Panc1 (cell line): ENCODE measurements around the gene IL1R1. TPM values are rescaled to one million over a fixed set of nuclear protein-coding genes. Genes with fewer than 3 reads are reported as not detected.

ENCODE experiments used
- ATAC-seq: fragments of 200-7000 bp; cut with Tn5 transposase; 2 replicates; pipeline ENCODE4 v1.9.1; 2020; ENCODE audit warnings: mild to moderate bottlenecking, moderate library complexity
- BruUV-seq: library from RNA; stranded (reverse); fragments of 400-500 nt; replicated peaks from 2 replicates; lab custom pipeline; 2021; lab: Mats Ljungman, UMichigan
- CTCF ChIA-PET: fragments of 300-600 bp; sonication (Branson Sonifier 250); formaldehyde crosslinking; loops from one replicate; lab custom pipeline; 2022; ENCODE audit warnings: antibody characterized with exemption; lab: Charles Lee
- POLR2A ChIA-PET: fragments of 300-600 bp; sonication (Branson Sonifier 250); formaldehyde crosslinking; loops from one replicate; lab custom pipeline; 2022; ENCODE audit warnings: antibody characterized with exemption; lab: Charles Lee
- DNase-seq: peaks from one replicate; pipeline ENCODE4 v3.0.0-alpha.2; 2010; ENCODE audit warnings: low read depth, low spot score
- H3K27ac ChIP-seq: 2 replicates; pipeline ENCODE4 v1.5.1; 2011; ENCODE audit warnings: mild to moderate bottlenecking, low read length, inconsistent platforms
- H3K27me3 ChIP-seq: fragments of 200-500 bp; sonication (Bioruptor generic); 2 replicates; pipeline ENCODE4 v1.6.0; 2014; ENCODE audit warnings: low read length, inconsistent platforms; ENCODE audit not compliant: control insufficient read depth, insufficient read depth
- H3K36me3 ChIP-seq: fragments of 200-500 bp; sonication (Bioruptor generic); 2 replicates; pipeline ENCODE4 v1.5.1; 2014; ENCODE audit warnings: inconsistent platforms, mild to moderate bottlenecking, low read length, moderate library complexity; ENCODE audit not compliant: control insufficient read depth, insufficient read depth
- H3K4me1 ChIP-seq: 2 replicates; pipeline ENCODE4 v1.5.1; 2011; ENCODE audit warnings: inconsistent platforms, mild to moderate bottlenecking, low read length, moderate library complexity; ENCODE audit not compliant: control insufficient read depth, insufficient read depth
- H3K4me3 ChIP-seq, 2 experiments: 2 replicates each; pipeline ENCODE4 v1.5.1; 2011 to 2012; ENCODE audit warnings: low read depth in 2 of 2, low read length in 2 of 2, mild to moderate bottlenecking in 2 of 2, inconsistent platforms in 1 of 2, moderate library complexity in 1 of 2
- H3K9me3 ChIP-seq: fragments of 200-500 bp; sonication (Bioruptor generic); 2 replicates; pipeline ENCODE4 v1.5.1; 2014; ENCODE audit warnings: low read depth, mild to moderate bottlenecking, inconsistent platforms, low read length, moderate library complexity; ENCODE audit not compliant: control insufficient read depth, insufficient read depth
- CTCF ChIP-seq: fragments of 450-650 bp; IDR thresholded peaks from 2 replicates; pipeline ENCODE4 v1.5.1; 2017; ENCODE audit warnings: mild to moderate bottlenecking
- POLR2AphosphoS5 ChIP-seq: IDR thresholded peaks from 2 replicates; pipeline ENCODE4 v1.6.1; 2012; ENCODE audit warnings: mild to moderate bottlenecking, low read depth, low read length, moderate library complexity
- REST ChIP-seq, 2 experiments: IDR thresholded peaks; 2 replicates each; pipeline ENCODE4 v1.6.1; 2011 to 2012; ENCODE audit warnings: low read depth in 2 of 2, control low read depth in 1 of 2, low read length in 1 of 2, mild to moderate bottlenecking in 1 of 2, moderate library complexity in 1 of 2; ENCODE audit not compliant: insufficient read depth in 1 of 2
- SIN3A ChIP-seq: IDR thresholded peaks from 2 replicates; pipeline ENCODE4 v1.6.1; 2012; ENCODE audit warnings: low read depth, mild to moderate bottlenecking, low read length, moderate library complexity, borderline replicate concordance; ENCODE audit not compliant: insufficient read depth
- TCF7L2 ChIP-seq: IDR thresholded peaks from 2 replicates; pipeline ENCODE4 v1.6.1; 2011; ENCODE audit warnings: mild to moderate bottlenecking, low read depth, low read length, inconsistent platforms
- in situ Hi-C: cut with HindIII; loops from 2 replicates; pipeline ENCODE4 v1.10.0; 2016; ENCODE audit warnings: low sequenced_read_pairs, low pct_unique_long_range_greater_than_20kb
- intact Hi-C: fragments of 100-400 bp; cut with micrococcal nuclease; formaldehyde crosslinking; loops from one replicate; pipeline ENCODE4 v1.10.0; 2022; ENCODE audit not compliant: unreplicated experiment
- total RNA-seq: library from RNA; stranded (reverse); gene quantifications from one replicate; pipeline ENCODE4 v1.2.1, GENCODE V29; 2021; ENCODE audit not compliant: unreplicated experiment

The IL1R1 gene
- total RNA-seq, 1 experiment from 2014 or later = 7.1 TPM

GRCh38 chr2:102159295-102159694, 16.7 kb downstream of the IL1R1 start:
- POLR2A ChIA-PET = no interaction called here
- no TSS peak for BruUV-seq
- Histone ChIP-seq H3K27ac (no peak overlapping the region), H3K4me1 (no peaks in the 10 kb centered on the region), H3K9me3 (no peaks in the 10 kb centered on the region), H3K27me3 (no peaks in the 10 kb centered on the region), H3K36me3 (no peaks in the 10 kb centered on the region), H3K4me3 (no peak overlapping the region)
- CTCF ChIA-PET = interaction anchor here (0.6 kb wide), 1 partner anchor 23 kb away, joined by 6 read pairs; no protein-coding TSS in a partner anchor
- intact Hi-C loops (no loop called here), in situ Hi-C loops (no loop called here)
- DNase-seq = no peak
- ATAC-seq = no peak
- TF ChIP-seq SIN3A (no peak), POLR2AphosphoS5 (no peak), REST (IDR thresholded peaks at IDR 0.05; ENCODE audit: insufficient read depth in 1 of 2, low read depth in 2 of 2, low read length in 1 of 2) (no peak), TCF7L2 (no peak), CTCF (no peak)

GRCh38 chr2:102166189-102166845, 23.8 kb downstream of the IL1R1 start:
- DNase-seq (no peak), ATAC-seq (no peak)
- Histone ChIP-seq H3K36me3 (no peaks in the 10 kb centered on the region), H3K4me1 (no peaks in the 10 kb centered on the region), H3K27me3 (no peaks in the 10 kb centered on the region), H3K4me3 (no peak overlapping the region), H3K9me3 (no peaks in the 10 kb centered on the region), H3K27ac (no peak overlapping the region)
- TF ChIP-seq REST (IDR thresholded peaks at IDR 0.05; ENCODE audit: insufficient read depth in 1 of 2, low read depth in 2 of 2, low read length in 1 of 2) (no peak), SIN3A (no peak), CTCF (peak; percentile 57), TCF7L2 (no peak), POLR2AphosphoS5 (no peak)
- BruUV-seq = no TSS peak
- POLR2A ChIA-PET = no interaction called here
- intact Hi-C loops = no loop called here
- CTCF ChIA-PET = interaction anchor here (1.1 kb wide), 1 partner anchor 146 kb away, joined by 3 read pairs; no protein-coding TSS in a partner anchor
- in situ Hi-C loops = no loop called here
